ENCODE measurements around the gene DMC1. TPM values are rescaled to one million over a fixed set of nuclear protein-coding genes. Genes with fewer than 3 reads are reported as not detected.
A peak's percentile ranks its signal among the peaks of the same experiment; 100 is the strongest.

DMC1 gene
- total RNA-seq, 1 experiment from 2014 or later: 6.8 TPM

- Histone ChIP-seq H3K27me3 (ENCODE audit: insufficient read depth, low read length) (no peaks in the 10 kb centered on the region), H3K4me2 (ENCODE audit: insufficient read depth, insufficient read length, low read length) (no peak overlapping the region), H2BK12ac (ENCODE audit: insufficient read length, low read depth, low read length) (no peak overlapping the region), H4K8ac (replicated peaks; ENCODE audit: insufficient read length, low read depth, low read length) (no peak overlapping the region), H2BK15ac (ENCODE audit: low read depth, low read length) (no peak overlapping the region), H2AK5ac (ENCODE audit: insufficient read length, low read length) (no peak overlapping the region), H3K23ac (ENCODE audit: insufficient read length, low read depth, low read length) (no peak overlapping the region), H3K23me2 (ENCODE audit: insufficient read length, low read depth, low read length, poor library complexity, severe bottlenecking) (no peaks in the 10 kb centered on the region), H3K79me1 (ENCODE audit: insufficient read depth, low read depth, low read length, poor library complexity, severe bottlenecking) (no peaks in the 10 kb centered on the region), H4K5ac (ENCODE audit: insufficient read length, low read depth, low read length) (no peak overlapping the region), H2BK5ac (ENCODE audit: insufficient read length, low read length) (no peak overlapping the region), H3K9ac (ENCODE audit: extremely low read depth, insufficient read length, low read length) (no peak overlapping the region), H2BK120ac (ENCODE audit: low read depth, low read length, poor library complexity, severe bottlenecking) (no peak overlapping the region), H3K14ac (ENCODE audit: insufficient read depth, low read length) (no peak overlapping the region), H3T11ph (ENCODE audit: low read length) (no peak overlapping the region), H3K4me1 (ENCODE audit: insufficient read depth, low read length) (no peaks in the 10 kb centered on the region), H3K27ac (ENCODE audit: insufficient read length, low read depth, low read length) (no peak overlapping the region), H2BK20ac (ENCODE audit: low read depth, low read length, poor library complexity, severe bottlenecking) (no peak overlapping the region), H2AFZ (ENCODE audit: low read length) (no peak overlapping the region), H4K91ac (ENCODE audit: insufficient read length, low read depth, low read length) (no peak overlapping the region), H4K20me1 (ENCODE audit: control insufficient read depth, insufficient read depth, insufficient read length) (no peaks in the 10 kb centered on the region), H3K9me3 (ENCODE audit: control insufficient read depth, low read depth, low read length) (no peaks in the 10 kb centered on the region), H3K56ac (ENCODE audit: insufficient read length, low read depth, low read length) (no peak overlapping the region), H3K18ac (ENCODE audit: insufficient read length, low read depth, low read length) (no peak overlapping the region), H3K4ac (ENCODE audit: low read depth, low read length) (no peak overlapping the region), H3K79me2 (ENCODE audit: insufficient read depth, low read length) (no peaks in the 10 kb centered on the region)
- TF ChIP-seq CTCF (conservative IDR thresholded peaks at IDR 0.05): no peak
- WGBS (ENCODE audit: extremely low coverage, insufficient read length, low lambda C conversion rate): no CpG with 5 or more reads among the region's 1 CpG
- Mint-ChIP-seq H3K36me3 (ENCODE audit: insufficient read depth in 1 of 3, low read depth in 3 of 3) (peaks cover 6 to 24% (median 17%) of the 10 kb centered on the region in 3 experiments; a peak in 6 of 7 replicates), H3K27ac (peak overlapping the region in 1 of 3 experiments; percentile 71; a peak in 2 of 7 replicates), H3K9me3 (no peaks in the 10 kb centered on the region), H3K4me3 (no peak overlapping the region), H3K4me1 (peaks cover 6% of the 10 kb centered on the region in 2 experiments), H3K27me3 (ENCODE audit: low read depth) (no peaks in the 10 kb centered on the region; the same call in 1 of the 2 replicates)
- no peak for DNase-seq
These were observed 92.4 kb downstream of the DMC1 start for GRCh38 chr22:38477585-38477984.
